Measurements from ENCODE around the gene DAPK3.

DNA sequence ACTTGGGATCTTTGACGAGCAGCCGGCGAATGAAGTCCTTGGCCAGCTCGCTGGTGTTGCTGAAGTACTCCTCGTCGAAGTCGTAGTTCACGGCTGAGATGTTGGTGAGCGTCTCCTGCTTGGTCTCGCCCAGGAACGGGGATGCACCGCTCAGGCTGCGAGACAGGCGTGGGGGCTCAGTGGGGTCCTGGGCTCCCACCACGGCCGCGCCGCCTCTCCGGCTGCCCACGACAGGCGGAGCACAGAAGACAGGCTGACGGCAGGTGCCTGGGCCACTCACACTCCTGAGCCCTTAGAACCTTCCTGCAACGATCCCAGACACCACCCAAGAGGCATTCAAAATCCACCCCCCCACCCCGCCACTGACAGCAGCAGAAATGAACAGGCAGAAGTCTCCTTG is 9.9 kb downstream of the DAPK3 start:
- TF ChIP-seq CTCF (tag by site-specific recombination; IDR thresholded peaks at IDR 0.05): no peak
- no peak for TF ChIP-seq ZNF654 (tag by site-specific recombination; IDR thresholded peaks at IDR 0.05; ENCODE audit: low read depth)
- TF ChIP-seq REST (tag by site-specific recombination; IDR thresholded peaks at IDR 0.05): no peak
- TF ChIP-seq SP2 (tag by site-specific recombination; IDR thresholded peaks at IDR 0.05): no peak
- TF ChIP-seq ZSCAN30 (tag by site-specific recombination; IDR thresholded peaks at IDR 0.05): no peak
- TF ChIP-seq KLF7 (tag by site-specific recombination; IDR thresholded peaks at IDR 0.05; ENCODE audit: borderline replicate concordance): no peak
- TF ChIP-seq ZBTB26 (tag by site-specific recombination; optimal IDR thresholded peaks at IDR 0.05): no peak
- TF ChIP-seq MZF1 (tag by site-specific recombination; IDR thresholded peaks at IDR 0.05; ENCODE audit: borderline replicate concordance): no peak
- TF ChIP-seq ZNF133 (tag by site-specific recombination; IDR thresholded peaks at IDR 0.05): no peak
- TF ChIP-seq ZNF529 (tag by site-specific recombination; IDR thresholded peaks at IDR 0.05; ENCODE audit: insufficient replicate concordance): no peak
- TF ChIP-seq SETDB1 (IDR thresholded peaks at IDR 0.05; ENCODE audit: insufficient read length, low read length): no peak
